GM21360 (cell line): ENCODE data around the gene ABAT.

Experiments
- ATAC-seq: cut with Tn5 transposase; IDR thresholded peaks from one replicate; pipeline ENCODE4 v1.9.1; 2021; ENCODE audit warnings: mild to moderate bottlenecking, moderate library complexity; ENCODE audit not compliant: unreplicated experiment

ABAT gene

DNA sequence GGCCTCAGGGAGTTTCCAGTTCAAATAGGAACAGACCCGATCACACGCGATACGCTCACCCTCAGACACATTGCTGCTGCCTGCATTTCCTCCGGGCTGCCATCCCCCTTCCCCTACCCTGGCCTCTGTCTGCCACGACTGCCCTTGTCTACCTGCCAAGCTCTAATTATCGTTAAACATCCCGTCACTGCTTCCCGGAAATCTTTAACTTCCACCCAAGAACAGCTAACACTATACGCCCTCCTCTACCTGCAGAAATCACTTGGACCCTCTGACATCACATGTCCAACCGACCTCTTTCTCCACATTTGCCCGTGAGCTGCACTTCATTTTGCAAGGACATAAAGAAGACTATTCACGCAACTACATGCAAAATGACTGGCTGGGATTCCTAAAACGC, 40.4 kb downstream of the ABAT start:
- no peak for ATAC-seq

- ATAC-seq: no peak
Measured at GRCh38 chr16:8716052-8716451, 41.6 kb downstream of the ABAT start.

DNA sequence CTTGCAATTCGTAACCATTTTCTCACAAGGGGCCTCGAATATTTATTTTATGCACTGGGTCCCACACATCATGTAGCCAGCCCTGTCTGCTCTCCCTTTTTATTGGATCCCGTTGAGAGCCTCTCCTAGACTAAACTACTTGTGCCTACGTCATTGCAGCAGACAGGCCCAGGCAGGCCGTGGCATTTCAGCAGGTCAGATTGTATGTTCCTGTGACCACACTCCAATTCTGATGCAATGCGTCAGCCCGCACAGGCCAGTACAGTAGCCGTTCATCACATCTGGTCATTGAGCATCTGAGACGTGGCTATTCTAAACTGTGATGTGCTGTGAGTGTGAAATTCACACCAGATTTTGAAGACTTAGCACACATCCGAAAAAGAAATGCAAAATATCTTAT, 42.2 kb downstream of the ABAT start:
- ATAC-seq: no peak

DNA sequence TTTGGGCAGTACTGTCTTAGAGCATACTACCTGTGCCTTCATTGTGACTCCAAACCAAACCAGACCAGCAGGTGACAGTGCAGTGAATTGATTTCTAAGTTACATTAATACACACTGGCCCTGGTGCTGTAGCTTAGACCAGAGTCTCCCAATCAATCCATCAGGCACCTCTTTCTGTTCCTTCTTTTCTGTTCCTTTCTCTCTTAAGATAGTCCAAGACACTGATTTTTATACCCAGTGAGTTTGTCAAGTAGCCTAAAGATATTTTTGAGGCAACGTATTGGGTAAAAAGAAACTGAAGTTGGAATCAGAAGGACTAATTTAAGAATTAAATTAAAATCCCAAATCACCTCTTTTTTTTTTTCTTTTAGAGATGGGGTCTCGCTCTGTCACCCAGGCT, 43.1 kb downstream of the ABAT start:
- no peak for ATAC-seq

DNA sequence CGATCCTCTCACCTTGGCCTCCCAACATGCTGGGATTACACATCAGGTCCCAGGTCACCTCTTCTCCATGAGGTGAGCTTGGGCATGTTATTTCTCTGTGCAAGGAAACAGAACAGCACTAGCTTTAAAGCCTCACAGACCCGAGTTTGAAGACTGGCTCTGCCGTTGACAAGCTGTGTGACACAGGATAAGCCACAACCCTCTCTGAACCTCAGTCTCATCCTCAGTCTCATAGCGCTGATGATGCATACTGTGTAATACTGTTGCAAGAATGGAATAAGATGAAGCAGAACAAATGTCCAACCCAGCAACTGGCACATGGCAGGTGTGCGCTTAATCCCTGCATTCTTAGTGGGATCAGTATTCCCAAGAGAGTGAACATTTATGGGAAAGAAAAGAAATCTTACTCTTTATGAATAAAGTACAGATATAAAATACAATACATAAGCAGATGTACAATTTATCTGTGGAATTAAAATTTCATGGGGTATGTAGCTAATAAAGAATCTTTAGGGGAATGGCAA, 43.5 kb downstream of the ABAT start:
- no peak for ATAC-seq

DNA sequence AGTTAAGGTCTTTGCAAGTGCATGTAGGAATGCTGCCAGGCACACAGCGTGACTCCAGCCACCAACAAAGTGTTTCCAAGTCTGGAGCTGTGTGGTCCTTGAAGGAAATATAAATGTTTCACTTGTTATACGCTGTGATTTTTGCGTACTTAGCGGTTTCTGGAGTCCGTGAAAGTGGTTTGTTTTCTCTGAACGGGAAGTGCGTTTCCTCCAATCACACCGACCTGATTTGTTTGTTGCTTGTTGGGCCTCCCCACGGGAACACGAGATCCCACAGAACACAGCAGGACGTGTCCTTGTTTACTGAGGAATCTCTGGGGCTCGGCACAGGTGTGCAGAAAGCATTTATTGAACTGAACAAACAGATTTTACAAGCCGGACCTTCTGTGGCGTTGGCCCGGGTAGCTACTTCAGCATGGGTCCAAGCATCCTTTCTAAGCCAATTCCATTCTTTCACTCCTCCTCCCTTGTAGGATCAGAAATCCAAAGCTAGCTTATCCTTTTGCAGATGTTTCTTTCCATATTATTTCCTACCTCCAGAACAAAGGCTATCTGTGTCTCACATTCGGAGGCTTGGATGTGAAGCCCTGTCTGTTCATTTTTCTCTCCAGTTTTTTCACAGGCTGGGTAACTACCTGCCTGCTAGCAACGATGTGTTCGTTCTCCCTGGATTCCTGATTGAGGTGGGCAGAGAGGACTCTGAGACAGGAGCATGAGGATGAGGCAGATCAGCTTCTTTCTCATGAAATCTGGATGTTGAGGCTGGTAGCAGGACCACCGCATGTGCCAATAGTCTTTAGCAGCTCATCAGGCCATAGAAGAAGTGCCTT, 44.6 kb downstream of the ABAT start:
- ATAC-seq: no peak

DNA sequence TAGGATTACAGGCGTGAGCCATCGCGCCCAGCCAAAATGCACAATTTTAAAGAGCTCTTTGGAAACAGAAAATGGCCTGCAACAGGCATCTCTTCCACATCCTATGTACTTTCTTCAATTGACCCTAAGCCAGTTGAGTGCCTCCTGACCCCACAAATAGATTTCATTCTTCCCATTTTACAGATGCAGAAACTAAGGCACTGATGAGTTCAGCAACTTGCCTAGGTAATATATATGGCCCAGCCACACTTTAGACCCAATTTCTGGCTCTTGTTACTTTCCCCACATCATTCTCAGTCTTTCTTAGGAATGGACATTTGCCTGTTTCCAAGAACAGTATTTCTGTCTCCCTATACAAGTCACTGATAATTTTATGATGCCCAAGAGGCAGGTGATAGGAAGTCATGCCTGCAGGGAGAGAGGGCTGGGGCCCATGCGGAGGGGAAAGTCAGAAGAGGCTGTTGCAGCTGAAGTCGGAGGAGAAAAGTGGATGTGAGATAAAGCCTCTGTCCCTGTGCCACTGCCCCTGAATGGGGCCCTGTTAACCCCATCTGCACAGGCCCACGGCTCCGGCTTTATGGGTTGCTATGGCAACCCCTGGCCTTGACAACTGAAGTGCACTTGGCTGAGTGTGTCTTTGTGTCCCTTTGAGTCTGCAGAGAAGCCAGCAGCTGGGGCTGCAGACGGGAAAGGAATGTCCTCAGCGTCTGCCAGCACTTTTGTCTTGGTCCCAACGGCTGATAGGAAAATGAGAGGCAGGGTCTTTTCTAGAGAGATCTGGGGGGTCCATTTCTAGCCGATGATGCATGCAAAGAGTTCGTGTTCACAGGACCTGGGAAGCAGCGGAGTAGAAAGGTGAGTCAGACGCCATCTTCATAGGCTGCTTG, 45.9 kb downstream of the ABAT start:
- ATAC-seq: no peak

DNA sequence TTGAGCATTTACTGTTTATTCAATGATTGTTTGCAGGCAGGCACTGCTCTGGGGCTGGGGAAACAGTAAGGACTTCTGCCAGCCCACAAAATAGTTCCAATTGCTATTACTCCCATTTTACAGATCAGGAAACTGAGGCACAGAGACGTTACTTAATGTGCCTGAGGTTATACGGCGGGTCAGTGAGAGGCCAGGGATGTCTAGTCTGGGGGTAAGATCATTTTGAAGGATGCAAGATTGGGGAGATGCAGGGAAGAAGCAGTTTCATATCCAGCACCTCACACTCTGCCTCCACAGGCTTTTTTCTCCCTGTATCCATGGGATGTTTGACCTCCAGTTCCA, 46.5 kb downstream of the ABAT start:
- no peak for ATAC-seq

GRCh38 chr16:8721336-8722024, 47.1 kb downstream of the ABAT start:
- no peak for ATAC-seq

DNA sequence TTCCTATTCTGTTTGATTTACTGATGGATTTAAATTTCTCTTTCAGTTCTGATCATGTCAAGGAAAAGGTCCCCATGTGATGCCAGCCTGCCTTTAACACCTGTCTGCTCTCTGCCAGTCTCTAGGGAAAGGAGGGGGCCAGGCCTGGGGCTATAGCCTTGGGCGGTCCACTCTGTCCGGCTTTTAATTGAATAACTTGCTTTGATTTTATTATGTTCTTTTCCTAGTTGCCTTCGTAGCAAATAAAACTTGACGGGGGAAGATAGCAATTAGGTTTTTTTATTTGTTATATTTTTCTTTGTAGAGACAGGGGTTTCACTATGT, 47.6 kb downstream of the ABAT start:
- ATAC-seq: no peak

GRCh38 chr16:8725513-8726178, 51.2 kb downstream of the ABAT start:
- no peak for ATAC-seq

GRCh38 chr16:8727131-8727806, 52.9 kb downstream of the ABAT start:
- no peak for ATAC-seq

GRCh38 chr16:8727857-8728618, 53.6 kb downstream of the ABAT start:
- no peak for ATAC-seq

DNA sequence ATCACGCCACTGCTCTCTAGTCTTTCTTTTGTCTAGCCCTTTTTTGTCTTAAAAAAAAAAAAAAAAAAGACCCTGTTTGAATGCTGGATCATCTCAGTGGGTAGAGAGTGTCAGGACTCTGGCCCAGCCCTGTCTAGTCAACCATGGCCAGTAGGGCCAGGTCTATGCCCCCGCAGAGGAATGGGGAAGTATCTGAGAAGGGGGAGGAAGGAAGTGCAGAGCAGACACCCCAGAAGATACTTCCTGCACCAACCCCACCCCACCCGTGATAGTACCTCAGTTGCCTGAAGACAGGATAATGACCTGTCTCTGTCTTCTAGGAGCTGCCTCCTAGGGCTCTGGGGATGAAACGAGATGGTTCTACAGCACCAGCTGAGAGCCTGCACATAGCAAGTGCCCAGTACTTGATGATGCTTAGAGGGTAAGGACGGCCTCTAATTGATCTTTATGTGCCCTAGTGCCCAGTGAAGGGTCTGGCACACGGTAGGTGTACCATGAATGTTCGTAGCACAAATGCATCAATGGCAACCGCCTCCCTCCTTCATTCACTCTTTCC, 55.4 kb downstream of the ABAT start:
- no peak for ATAC-seq

DNA sequence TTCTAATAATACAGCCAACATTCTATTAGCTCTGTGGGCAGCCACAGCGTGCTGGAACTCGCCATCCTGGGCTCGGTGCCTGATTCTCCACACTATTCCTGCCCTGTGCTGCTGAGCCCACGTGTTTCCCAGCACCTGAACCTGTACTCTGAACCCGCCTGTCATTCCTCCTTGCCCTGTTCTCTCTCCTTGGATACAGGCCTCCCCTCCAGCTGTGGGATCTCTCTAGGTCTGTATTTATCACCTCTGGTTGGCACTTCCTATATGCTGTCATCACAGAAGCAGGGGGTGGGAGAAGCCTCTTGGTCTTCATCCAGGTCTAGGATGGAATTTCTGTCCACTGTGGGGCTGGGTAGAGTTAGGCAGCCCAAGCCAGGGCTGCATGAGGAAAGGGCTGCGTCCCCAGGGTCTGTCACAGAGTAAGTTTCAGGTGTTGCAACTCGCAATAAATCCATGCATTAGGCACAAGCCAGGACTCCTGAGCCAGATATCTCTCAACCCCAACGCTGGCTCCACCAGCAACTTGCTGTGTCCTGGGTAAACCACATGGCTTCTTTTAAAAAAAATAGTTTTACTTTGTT, 56.0 kb downstream of the ABAT start:
- no peak for ATAC-seq

DNA sequence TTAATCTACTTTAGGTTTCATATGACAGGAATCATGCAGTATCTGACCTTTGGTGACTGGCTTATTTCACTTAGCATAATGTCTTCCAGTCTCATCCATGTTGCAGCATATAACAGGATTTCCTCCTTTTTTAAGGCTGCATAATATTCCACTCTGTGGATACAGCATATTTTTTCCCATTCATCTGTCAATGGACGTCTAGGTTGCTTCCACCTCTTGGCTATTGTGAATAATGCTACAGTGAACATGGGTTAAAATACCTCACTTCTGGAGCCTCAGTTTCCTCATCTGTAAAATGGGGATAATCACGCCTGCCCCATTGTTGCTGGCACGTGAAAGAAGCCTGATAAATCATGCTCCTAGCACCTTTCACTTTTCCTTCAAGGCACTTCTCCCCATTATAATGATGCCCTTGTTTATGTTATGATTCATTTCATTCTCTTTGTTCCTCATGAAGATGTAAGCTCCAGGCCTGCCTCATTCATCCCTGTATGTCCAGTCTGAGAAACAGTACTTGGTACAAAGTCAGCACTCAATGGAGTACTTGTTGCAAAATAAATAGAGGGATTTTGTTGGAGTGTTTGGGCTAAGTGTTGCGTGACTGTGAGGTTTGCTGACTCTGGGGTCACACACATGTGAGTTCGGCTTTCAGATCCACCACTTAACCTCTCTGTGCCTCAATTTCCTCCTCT, 59.6 kb downstream of the ABAT start:
- ATAC-seq: no peak

GRCh38 chr16:8735574-8735973, 61.2 kb downstream of the ABAT start:
- ATAC-seq: no peak

DNA sequence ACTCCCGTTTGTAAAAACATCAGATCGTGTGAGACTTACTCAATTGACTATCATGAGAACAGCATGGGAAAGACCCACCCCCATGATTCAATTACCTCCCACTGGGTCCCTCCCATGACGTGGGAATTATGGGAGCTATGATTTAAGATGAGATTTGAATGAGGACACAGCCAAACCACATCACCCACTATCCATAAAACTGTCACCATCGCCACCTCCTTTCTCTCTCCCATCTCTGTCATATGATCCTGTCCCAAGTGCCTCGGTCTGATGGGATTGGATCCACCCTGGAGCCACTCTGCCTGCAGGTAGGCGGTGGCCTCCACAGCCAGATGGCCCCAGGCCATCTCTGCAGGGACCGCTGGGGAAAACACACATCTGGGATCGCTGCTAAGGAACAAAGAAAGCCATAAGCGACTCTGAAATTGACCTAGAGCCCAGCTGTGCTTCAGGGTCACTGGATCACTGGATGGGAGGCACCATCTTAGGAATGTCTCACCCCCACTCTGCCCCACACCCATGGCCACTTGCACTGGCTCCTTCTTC, 61.8 kb downstream of the ABAT start:
- ATAC-seq: no peak
